Glomerular endothelial cell (primary cell): Measurements from ENCODE around the gene NELL2. TPM values are rescaled to one million over a fixed set of nuclear protein-coding genes. Genes with fewer than 3 reads are reported as not detected.

Experiments used
- DNase-seq: peaks from one replicate; pipeline ENCODE4 v3.0.0-alpha.2; 2011; ENCODE audit warnings: low read depth, low spot score; ENCODE audit errors: extremely low read depth
- total RNA-seq: library from RNA; depleted of rRNA; stranded (reverse); fragments of >200 nt; gene quantifications from 2 replicates; pipeline ENCODE4 v1.2.3, GENCODE V29; 2015

NELL2 gene
- total RNA-seq, 1 donor from 2014 or later, result 0.35 TPM

DNA sequence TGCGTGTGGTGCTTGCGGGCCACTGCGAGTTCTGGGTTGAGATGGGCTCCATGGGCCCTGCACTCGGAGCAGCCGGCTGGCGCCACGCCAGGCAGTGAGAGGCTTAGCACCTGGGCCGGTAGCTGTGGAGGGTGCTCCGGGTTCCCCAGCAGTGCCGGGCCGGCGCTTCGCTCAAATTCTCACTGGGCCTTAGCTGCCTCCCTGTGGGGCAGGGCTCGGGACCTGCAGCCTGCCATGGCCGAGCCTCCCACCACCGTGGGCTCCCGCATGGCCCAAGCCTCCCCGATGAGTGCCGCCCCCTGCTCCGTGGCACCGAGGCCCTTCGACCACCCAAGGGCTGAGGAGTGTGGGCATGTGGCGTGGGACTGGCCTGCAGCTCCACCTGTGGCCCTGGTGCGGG lies 375.7 kb downstream of the NELL2 start:
- no peak for DNase-seq

DNA sequence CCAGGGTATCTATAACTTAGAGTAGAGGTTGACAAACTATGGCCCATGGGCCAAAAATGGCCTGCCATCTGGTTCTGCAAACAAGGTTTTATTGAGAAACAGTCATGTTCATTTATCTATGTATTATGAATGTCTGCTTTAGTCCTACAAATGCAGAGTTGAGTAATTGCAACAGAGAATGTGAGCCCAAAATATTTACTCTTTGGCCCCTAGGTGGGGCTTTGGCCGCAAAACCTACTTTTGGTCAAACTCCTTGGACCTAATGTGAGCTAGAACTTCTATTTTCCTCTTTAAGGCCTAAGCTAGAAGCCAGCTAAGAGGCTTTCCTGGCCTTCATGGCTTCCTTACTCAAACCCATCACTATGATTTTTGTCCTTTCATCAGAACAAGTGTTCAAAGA lies 379.1 kb downstream of the NELL2 start:
- DNase-seq, result no peak

DNA sequence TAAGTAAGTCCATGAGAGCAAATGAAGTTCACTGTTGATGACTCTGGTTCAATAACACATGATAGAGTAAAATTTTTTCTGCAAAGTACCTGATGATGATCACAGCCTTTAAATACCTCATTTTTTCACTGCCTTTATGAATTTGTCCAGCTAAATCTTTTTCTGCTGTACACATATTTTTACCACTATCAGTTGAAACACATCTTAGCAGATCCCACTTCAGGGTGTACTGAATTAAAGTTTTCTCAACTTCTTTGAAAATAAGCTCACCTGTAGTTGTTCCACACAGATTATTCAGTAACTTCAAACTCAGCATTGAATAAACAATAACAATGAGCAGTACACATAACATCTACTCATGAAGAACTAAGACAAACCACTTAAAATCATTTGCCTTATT lies 385.9 kb downstream of the NELL2 start:
- no peak for DNase-seq

DNA sequence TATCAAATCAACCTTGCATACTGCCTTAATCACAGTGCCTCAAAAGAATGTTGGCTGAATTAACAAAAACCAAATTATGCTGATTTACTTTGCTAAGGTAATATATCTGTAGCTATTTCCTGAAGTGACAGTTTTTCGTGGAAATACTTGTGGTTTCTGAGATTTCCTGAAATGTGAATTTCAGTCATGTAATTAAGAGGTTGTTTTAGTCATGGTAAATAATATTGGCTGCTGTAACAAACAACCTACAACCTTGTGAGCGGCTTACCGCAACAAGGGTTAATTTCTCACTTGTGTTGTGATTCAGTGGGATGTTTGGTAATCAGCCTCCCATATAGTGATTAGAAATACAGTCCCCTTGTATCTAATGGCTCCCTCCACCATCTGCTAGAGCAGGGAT lies 387.9 kb downstream of the NELL2 start:
- no peak for DNase-seq

DNA sequence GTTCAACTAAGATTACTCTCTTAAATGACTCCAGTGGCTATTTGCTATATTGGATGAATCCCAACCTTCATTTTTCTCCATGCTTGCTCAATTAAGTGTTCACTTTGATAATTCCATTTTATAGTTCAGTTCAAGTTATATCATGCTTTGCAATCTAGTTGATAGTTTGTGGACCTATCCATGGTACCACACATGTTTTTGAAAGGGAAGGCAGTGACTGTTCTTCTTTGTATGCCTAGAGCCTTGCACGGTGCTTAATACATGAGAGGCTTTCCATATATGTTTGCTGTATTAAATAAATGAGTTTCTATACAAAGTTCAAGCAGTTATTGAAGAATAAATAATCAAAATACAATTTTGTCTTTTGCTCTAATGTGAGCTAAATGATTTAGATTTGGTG lies 391.3 kb downstream of the NELL2 start:
- DNase-seq, result no peak

DNA sequence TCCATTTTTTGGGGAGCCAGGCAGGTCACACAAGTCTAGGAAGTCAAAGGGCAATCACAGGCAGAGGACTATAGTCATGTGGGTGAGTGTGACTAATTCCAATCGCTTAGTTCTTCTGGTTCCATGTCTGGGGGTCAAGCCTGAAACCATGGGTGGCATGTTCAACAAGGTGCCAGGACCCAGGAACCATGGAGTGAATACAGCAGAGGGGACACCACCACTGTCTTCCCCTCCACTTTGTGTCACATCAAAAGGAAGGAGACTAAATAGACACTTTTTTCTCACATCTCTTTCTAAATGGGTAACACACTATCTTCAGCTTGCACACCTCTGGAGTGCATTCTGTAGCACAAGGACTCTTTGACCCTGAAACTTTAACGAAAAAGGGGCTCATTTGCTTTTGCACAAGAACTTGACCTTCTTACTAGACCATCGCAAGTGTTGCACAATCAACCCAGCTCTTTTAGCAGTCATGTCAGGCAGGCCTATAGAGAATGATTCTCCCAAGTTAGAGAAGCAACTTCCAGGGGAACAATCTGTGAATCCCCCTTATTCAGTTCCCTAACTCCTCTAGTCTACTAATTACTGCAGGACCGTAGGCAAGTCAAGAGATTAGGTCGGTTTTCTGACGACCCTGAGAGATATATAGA lies 398.7 kb downstream of the NELL2 start:
- DNase-seq, result no peak

DNA sequence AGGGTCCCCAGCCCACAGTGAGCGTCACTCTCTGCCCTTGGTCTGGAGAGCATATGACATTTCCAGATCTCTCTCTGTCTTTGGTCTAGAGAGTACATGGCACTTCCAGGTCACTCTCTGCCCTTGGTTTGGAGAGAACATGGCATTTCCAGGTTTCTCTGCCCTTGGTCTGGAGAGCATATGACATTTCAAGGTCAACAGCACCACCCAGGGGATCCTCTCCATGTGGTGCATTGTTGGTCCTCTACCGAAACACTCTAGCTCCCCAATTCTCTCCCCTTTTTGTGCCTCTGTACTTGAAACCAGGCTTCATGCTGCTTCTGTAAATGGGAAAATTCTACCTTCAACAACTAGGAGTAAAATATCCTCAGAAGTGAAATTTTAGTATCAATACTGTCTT lies 399.4 kb downstream of the NELL2 start:
- no peak for DNase-seq

DNA sequence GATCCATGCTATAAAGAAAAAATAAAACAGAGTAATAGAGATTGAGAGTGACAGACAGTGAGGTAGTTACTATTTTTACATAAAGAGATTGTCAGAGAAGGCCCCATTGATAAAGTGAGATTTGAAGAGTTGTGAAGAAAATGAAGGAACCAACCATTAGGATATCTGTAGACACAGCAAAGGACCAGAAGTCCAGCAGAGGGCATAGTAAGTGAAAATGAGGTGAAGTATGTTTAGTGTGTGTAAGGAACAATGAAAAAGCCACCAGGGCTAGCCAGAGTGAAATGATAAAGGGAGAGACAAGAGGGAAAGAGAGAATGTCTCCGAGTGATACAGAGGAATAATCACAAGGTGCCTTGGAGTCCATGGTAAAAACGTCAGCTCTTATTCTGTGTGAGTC lies 411.0 kb downstream of the NELL2 start:
- no peak for DNase-seq

DNA sequence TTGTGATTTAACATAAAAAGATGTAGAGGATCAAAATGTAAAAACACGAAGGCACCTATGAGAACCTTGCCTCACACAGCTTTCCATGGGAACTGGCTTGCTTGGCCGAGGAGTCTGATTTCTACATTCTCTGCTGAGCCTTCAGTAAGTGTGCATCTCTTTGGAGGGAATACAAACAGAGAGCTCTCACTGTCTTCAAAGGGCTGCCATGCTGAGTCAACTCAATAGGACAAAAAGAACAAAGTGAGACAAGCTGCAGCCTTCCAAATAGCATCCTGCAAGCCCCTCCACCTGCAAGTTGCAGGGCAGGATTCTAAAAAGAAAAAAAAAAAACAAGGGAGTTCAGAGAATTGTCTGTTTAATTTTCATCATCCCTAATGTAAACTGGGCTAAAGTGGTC lies 411.9 kb downstream of the NELL2 start:
- DNase-seq, result no peak

DNA sequence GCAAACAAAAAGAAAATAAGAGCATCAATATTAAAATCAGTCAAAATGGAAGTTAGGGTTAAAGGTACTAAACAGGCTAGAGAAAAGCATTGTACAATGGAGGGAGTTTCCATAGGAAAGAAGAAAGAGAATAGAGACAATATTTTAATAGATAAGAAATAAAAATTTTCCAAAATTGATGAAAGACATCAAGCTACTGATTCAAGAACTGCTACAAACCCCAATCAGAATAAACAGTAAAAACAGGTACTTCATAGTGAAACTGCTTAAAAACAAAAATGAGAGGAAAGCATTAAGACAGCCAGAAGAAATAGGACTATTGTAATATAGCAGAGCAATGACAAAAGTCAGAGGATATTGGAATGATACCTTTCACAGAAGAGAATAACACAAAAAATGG lies 413.4 kb downstream of the NELL2 start:
- no peak for DNase-seq

DNA sequence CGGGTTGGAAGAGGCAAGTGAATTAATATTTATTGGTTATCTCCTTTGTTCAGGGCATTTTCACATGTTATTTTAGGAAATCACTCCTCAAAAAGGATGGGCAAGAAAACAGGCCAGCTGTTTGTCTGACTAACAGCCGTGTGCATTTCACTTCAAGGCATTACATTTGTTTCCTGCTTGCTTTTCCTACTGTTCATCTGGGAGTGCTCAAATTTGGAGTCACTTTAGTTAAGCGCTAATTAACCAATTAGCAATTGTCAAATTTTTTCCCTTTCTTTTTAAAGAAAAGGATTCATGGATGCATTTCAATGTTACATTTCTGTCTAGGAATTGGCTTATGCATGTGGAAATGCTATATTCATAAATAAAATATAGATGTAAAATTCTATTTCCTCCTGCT lies 415.9 kb downstream of the NELL2 start:
- DNase-seq, result no peak

DNA sequence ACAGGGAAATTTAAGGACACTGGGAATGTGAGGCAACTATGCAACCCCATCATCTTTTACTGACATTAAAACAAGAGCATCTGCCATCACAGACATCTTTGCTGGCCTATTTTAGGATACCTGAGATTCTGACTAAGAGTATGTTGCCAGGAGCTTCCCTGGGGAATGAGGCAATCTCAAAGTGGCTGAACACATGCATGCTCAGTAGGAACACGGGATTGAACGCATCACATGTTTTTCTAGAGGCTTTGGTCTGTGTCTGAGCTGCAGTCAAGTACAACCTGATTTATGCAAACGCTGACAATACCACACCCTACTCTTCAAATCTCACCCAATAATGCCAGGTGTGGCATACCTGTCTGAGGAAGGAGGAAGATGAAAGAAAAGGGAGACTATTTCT lies 416.5 kb downstream of the NELL2 start:
- no peak for DNase-seq

Other genes with a start within 250 kb of the NELL2 start
- gene DBX2, start 174.8 kb upstream of the NELL2 start, total RNA-seq, result not detected in 2 replicates